GM12878 (cell line): ENCODE results near the gene ALDH1L2. TPM values are rescaled to one million over a fixed set of nuclear protein-coding genes. Genes with fewer than 3 reads are reported as not detected.
A peak's percentile ranks its signal among the peaks of the same experiment; 100 is the strongest.

Experiments
- ATAC-seq: fragments of 200-7000 bp; cut with Tn5 transposase; 3 replicates; pipeline ENCODE4 v1.9.1; 2020; ENCODE audit warnings: mild to moderate bottlenecking, moderate library complexity
- Bru-seq: library from RNA; stranded (reverse); fragments of 400-500 nt; gene quantifications from one replicate; lab custom pipeline; 2021; lab: Mats Ljungman, UMichigan
- BruChase-seq, 2 experiments: library from RNA; stranded (reverse); fragments of 400-500 nt; gene quantifications; one replicate each; lab custom pipeline; 2021; lab: Mats Ljungman, UMichigan
- BruUV-seq: library from RNA; stranded (reverse); fragments of 400-500 nt; replicated peaks from 2 replicates; lab custom pipeline; 2021; lab: Mats Ljungman, UMichigan
- CTCF ChIA-PET: fragments of 300-600 bp; sonication (Branson Sonifier 250); formaldehyde crosslinking; extraction: SDS; loops from one replicate; lab custom pipeline; 2021; ENCODE audit warnings: inconsistent platforms; lab: Yijun Ruan, JAX
- POLR2A ChIA-PET: fragments of 350-600 bp; formaldehyde crosslinking; extraction: SDS; loops from one replicate; lab custom pipeline; 2021; ENCODE audit warnings: inconsistent platforms; lab: Charles Lee
- RAD21 ChIA-PET: fragments of 300-600 bp; sonication (Branson Sonifier 250); formaldehyde crosslinking; loops from one replicate; lab custom pipeline; 2023; ENCODE audit warnings: antibody characterized with exemption; ENCODE audit not compliant: unreplicated experiment; lab: Charles Lee
- SMC1A ChIA-PET: fragments of 300-600 bp; sonication (Branson Sonifier 250); formaldehyde crosslinking; loops from one replicate; lab custom pipeline; 2023; ENCODE audit not compliant: unreplicated experiment, uncharacterized antibody; lab: Charles Lee
- DNase-seq: peaks from one replicate; pipeline ENCODE4 v3.0.0-alpha.2; 2011; ENCODE audit warnings: low read depth, low spot score
- FAIRE-seq: peaks from 3 replicates; lab custom pipeline; 2011; peaks lifted over from hg19 to GRCh38; lab: Jason Lieb, UNC
- H2AFZ ChIP-seq: 2 replicates; pipeline ENCODE4 v1.6.0; 2011; ENCODE audit warnings: low read depth, low read length, control low read depth; ENCODE audit not compliant: control insufficient read depth
- H3K27ac ChIP-seq: 2 replicates; pipeline ENCODE4 v1.5.1; 2011; ENCODE audit warnings: control low read depth; ENCODE audit not compliant: control insufficient read depth, insufficient read depth
- H3K27me3 ChIP-seq, 2 experiments: replicated peaks in 1 of 2; 2 replicates each; pipeline versions ENCODE4 v1.6.0 to v1.6.1; 2011; ENCODE audit warnings: low read length in 1 of 2; ENCODE audit not compliant: control insufficient read depth in 2 of 2, insufficient read depth in 2 of 2
- H3K36me3 ChIP-seq, 2 experiments: 2 replicates each; pipeline ENCODE4 v1.5.1; 2011; ENCODE audit warnings: low read length in 1 of 2; ENCODE audit not compliant: control insufficient read depth in 2 of 2, insufficient read depth in 2 of 2
- H3K4me1 ChIP-seq: 2 replicates; pipeline ENCODE4 v1.6.1; 2011; ENCODE audit warnings: mild to moderate bottlenecking, low read length, moderate library complexity, mixed read lengths; ENCODE audit not compliant: control insufficient read depth, insufficient read depth
- H3K4me2 ChIP-seq: 2 replicates; pipeline ENCODE4 v1.6.0; 2011; ENCODE audit warnings: control low read depth; ENCODE audit not compliant: control insufficient read depth, insufficient read depth
- H3K4me3 ChIP-seq: fragments of 200-600 bp; sonication (generic); 2 replicates; pipeline ENCODE4 v1.5.1; 2016
- H3K79me2 ChIP-seq: 2 replicates; pipeline ENCODE4 v1.6.0; 2011; ENCODE audit warnings: low read length; ENCODE audit not compliant: control insufficient read depth, insufficient read depth
- H3K9ac ChIP-seq: 2 replicates; pipeline ENCODE4 v1.8.0; 2011; ENCODE audit warnings: low read length, control low read depth, mixed read lengths; ENCODE audit not compliant: control insufficient read depth, insufficient read depth
- H3K9me3 ChIP-seq: replicated peaks from 3 replicates; pipeline ENCODE4 v1.5.1; 2011; ENCODE audit warnings: mild to moderate bottlenecking, low read length; ENCODE audit not compliant: control insufficient read depth, insufficient read depth
- H4K20me1 ChIP-seq: 2 replicates; pipeline ENCODE4 v1.6.0; 2011; ENCODE audit not compliant: control insufficient read depth, insufficient read depth
- CBX3 ChIP-seq: fragments of 200-600 bp; sonication (generic); IDR thresholded peaks from 2 replicates; pipeline ENCODE4 v1.6.1; 2016; ENCODE audit warnings: low read depth, borderline replicate concordance
- CBX5 ChIP-seq: sonication (generic); IDR thresholded peaks from 2 replicates; pipeline ENCODE4 v1.6.1; 2016; ENCODE audit warnings: low read depth, moderate library complexity, mild to moderate bottlenecking, inconsistent platforms
- IRF4 ChIP-seq: IDR thresholded peaks from 2 replicates; pipeline ENCODE4 v1.6.1; 2011; ENCODE audit warnings: low read depth, low read length
- NR2C2 ChIP-seq: IDR thresholded peaks from 2 replicates; pipeline ENCODE4 v1.6.1; 2011; ENCODE audit warnings: borderline replicate concordance, low read depth; ENCODE audit not compliant: control insufficient read depth, insufficient read length
- POLR2A ChIP-seq: IDR thresholded peaks from 2 replicates; pipeline ENCODE4 v1.6.1; 2011; ENCODE audit warnings: low read depth, mild to moderate bottlenecking, low read length
- TCF3 ChIP-seq: IDR thresholded peaks from 2 replicates; pipeline ENCODE4 v1.6.1; 2012; ENCODE audit warnings: low read depth, mild to moderate bottlenecking, low read length, borderline replicate concordance; ENCODE audit not compliant: insufficient read depth
- TCF7 ChIP-seq: IDR thresholded peaks from 2 replicates; pipeline ENCODE4 v1.6.1; 2014; ENCODE audit warnings: antibody characterized with exemption, borderline replicate concordance
- ZBED1 ChIP-seq: IDR thresholded peaks from 2 replicates; pipeline ENCODE4 v1.6.1; 2016; ENCODE audit warnings: borderline replicate concordance
- ZNF622 ChIP-seq: fragments of 450-650 bp; IDR thresholded peaks from 2 replicates; pipeline ENCODE4 v1.6.1; 2017; ENCODE audit warnings: mild to moderate bottlenecking, inconsistent platforms
- WGBS: methylation state at CpG from one replicate; pipeline ENCODE4 v1.1.6; 2016; ENCODE audit warnings: low lambda C conversion rate; ENCODE audit not compliant: insufficient replicate concordance, insufficient coverage; ENCODE audit errors: missing lambda C conversion rate; 5-methylcytosine and 5-hydroxymethylcytosine counted together
- in situ Hi-C: fragments of 300-500 bp; cut with MboI; formaldehyde crosslinking; loops from 9 replicates; pipeline ENCODE4 v1.14.3; 2018; ENCODE audit warnings: mixed read lengths
- intact Hi-C: fragments of 100-400 bp; cut with micrococcal nuclease; formaldehyde crosslinking; loops from one replicate; pipeline ENCODE4 v1.14.2; 2022; ENCODE audit not compliant: unreplicated experiment
- long read RNA-seq, 2 experiments: library from polyadenylated mRNA; unstranded; transcript quantifications; one replicate each; pipeline ENCODE4 v2.0.0, GENCODE V29; 2019 to 2020
- polyA minus RNA-seq, 3 experiments: library from RNA; depleted of rRNA, polyadenylated mRNA; stranded (reverse); fragments of >200 nt; gene quantifications; 2 replicates each; pipeline ENCODE4 v1.2.3, GENCODE V29; 2011
- polyA plus RNA-seq, 11 experiments: library from polyadenylated mRNA; depleted of rRNA in 4 of 11; unstranded in 6 of 11; stranded (reverse) in 5 of 11; fragments of >200 nt; fragmentation: Nextera tagmentation in 4 of 11; fragmentation: Illumina TruSeq in 1 of 11; extraction: Ambion mirVana in 4 of 11; extraction: Trizol in 1 of 11; gene quantifications; 1 replicate in 1 of 11; 2 replicates in 10 of 11; pipeline versions ENCODE4 v1.2.1 to v1.2.3, GENCODE V29; 2011 to 2016; ENCODE audit warnings: inconsistent platforms in 2 of 11, missing spikeins in 2 of 11, low read depth in 1 of 11
- total RNA-seq, 4 experiments: library from RNA; depleted of rRNA in 3 of 4; stranded (reverse); fragments of >200 nt in 3 of 4; fragmentation: Illumina TruSeq in 1 of 4; extraction: Trizol in 1 of 4; gene quantifications; 2 replicates each; pipeline versions ENCODE4 v1.2.1 to v1.2.3, GENCODE V29; 2013 to 2021

Gene ALDH1L2
- total RNA-seq (2013; cell fraction: nucleolus; rRNA removed) = 0.06 and 0.20 TPM in 2 replicates
- total RNA-seq (2014; rRNA removed) (6.6 and 6.7 TPM in 2 replicates), total RNA-seq (2014; rRNA removed; fragmentation: Illumina TruSeq; extraction: Trizol) (6.5 and 6.9 TPM in 2 replicates), total RNA-seq (2021) (12.0 and 13.2 TPM in 2 replicates), polyA plus RNA-seq (2011; rRNA removed) (0.15 and 0.45 TPM in 2 replicates), polyA plus RNA-seq (2014; fragmentation: Illumina TruSeq; extraction: Trizol) (13.7 and 18.9 TPM in 2 replicates), polyA plus RNA-seq (2014; fragmentation: Nextera tagmentation; extraction: Ambion mirVana) (1 to 10 TPM; 1.8 to 2.1 TPM), polyA plus RNA-seq (2014; rRNA removed) (7.8 and 10.7 TPM in 2 replicates), polyA plus RNA-seq (2016; fragmentation: Nextera tagmentation; extraction: Ambion mirVana) (10 to 100 TPM; 10.4 to 10.6 TPM), polyA minus RNA-seq (2011; rRNA and poly(A)+ RNA removed) (0.10 and 0.80 TPM in 2 replicates), Bru-seq, nascent RNA (percentile 39 among the genes with signal in this experiment), BruChase-seq, experiment 1, labeled RNA remaining after a 6-hour chase (percentile 37 among the genes with signal in this experiment), BruChase-seq, experiment 2, labeled RNA remaining after a 2-hour chase (percentile 37 among the genes with signal in this experiment)
- 6.5 TPM for polyA plus RNA-seq (2011; ENCODE audit: low read depth)
- polyA plus RNA-seq (2011; cell fraction: cytosol; rRNA removed) = 0.05 and 0.06 TPM in 2 replicates
- polyA plus RNA-seq (2011; cell fraction: nucleus; rRNA removed) = 0.27 and 0.31 TPM in 2 replicates
- polyA plus RNA-seq (2012) = 6.2 and 8.3 TPM in 2 replicates
- not detected in 2 replicates for polyA minus RNA-seq (2011; cell fraction: cytosol; rRNA and poly(A)+ RNA removed)
- polyA minus RNA-seq (2011; cell fraction: nucleus; rRNA and poly(A)+ RNA removed) = 0.10 and 0.12 TPM in 2 replicates
- long read RNA-seq, experiment 1 = 0 reads
- long read RNA-seq, experiment 2, full-length matches to known transcripts = 1 of 2 reads
- long read RNA-seq, experiment 2, partial matches to known transcripts = 0 of 2 reads
- long read RNA-seq, experiment 2, other reads (novel, unspliced or antisense) = 1 of 2 reads

DNA sequence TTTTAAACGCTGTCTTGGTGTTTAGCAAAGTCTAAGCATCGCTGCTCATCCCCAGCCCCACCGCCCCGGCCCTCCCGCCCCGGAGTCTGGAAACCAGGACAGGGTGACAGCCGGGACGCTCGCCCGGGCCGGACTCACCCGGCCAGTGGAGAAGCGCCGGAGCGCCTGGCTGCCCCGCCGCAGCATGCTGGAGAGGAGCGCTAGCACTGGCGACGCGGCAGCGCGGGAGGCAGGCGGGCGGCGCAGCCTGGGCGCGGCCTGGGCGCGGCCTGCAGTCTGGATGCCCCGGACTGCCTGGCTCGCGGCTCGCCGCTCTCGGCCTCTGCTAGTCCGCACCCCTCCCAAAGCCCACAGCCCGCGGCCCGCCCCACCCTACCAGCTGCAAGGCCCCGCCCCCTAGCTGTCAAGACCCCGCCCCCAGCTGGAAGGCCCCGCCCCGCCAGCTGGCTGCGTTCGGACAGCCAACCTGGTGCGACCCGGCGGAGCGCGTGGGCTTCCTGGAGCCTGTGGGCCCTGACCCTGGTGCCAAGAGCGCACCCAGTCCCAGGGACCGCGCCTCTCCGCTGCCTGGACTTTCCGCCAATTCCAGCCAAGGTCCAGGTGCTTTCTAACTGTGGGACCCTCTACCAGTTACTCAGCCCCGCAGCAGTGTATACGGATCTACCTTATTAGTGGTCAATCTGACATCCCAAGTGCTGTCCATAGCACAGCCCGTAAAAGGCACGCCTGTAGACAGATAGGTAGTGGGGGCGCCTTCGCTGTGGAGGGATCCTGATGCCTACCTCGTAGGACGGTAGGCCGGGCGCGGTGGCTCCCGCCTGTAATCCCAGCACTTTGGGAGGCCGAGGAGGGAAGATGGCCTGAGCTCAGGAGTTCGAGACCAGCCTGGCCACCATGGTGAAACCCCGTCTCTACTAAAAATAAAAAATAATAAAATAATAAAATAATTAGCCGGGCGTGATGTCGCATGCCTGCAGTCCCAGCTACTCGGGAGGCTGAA lies at the start of gene ALDH1L2:
TSS of gene ALDH1L2 (minus strand) at position 208 of the 1,000 bp plus-strand sequence. CDS start at position 186, 22 bp downstream.
- no peak for DNase-seq
- Histone ChIP-seq H3K9me3 (no peaks in the 10 kb centered on the region), H3K9ac (peak within 1 kb of the TSS; percentile 72), H3K4me2 (peak within 1 kb of the TSS; percentile 77), H3K79me2 (no peaks in the 10 kb centered on the region; the same call in 1 of the 2 replicates), H3K36me3 (no peaks in the 10 kb centered on the region), H3K4me3 (peak within 1 kb of the TSS; percentile 81), H3K27me3 (no peaks in the 10 kb centered on the region; a peak in 1 of 4 replicates), H4K20me1 (no peaks in the 10 kb centered on the region), H2AFZ (peak within 1 kb of the TSS; percentile 86), H3K4me1 (peaks cover 7% of the 10 kb centered on the region), H3K27ac (peak within 1 kb of the TSS; percentile 25; the same call in 1 of the 2 replicates)
- POLR2A ChIA-PET = no interaction called here
- WGBS = 53% methylated on average over 54 of the region's 75 CpGs
- FAIRE-seq = no peak
- CTCF ChIA-PET = interaction anchor here (0.8 kb wide), 1 partner anchor 14 kb away, joined by 3 read pairs; no protein-coding TSS in a partner anchor
- RAD21 ChIA-PET = interaction anchor here (1.0 kb wide), 1 partner anchor 30 kb away, joined by 3 read pairs; no protein-coding TSS in a partner anchor
- TF ChIP-seq TCF7 (no peak), ZBED1 (no peak), ZNF622 (no peak), TCF3 (peak; percentile 59; the same call in 1 of the 2 replicates), IRF4 (no peak), CBX3 (no peak), NR2C2 (no peak), CBX5 (no peak), POLR2A (peak; percentile 78)
- peak; percentile 70 for ATAC-seq
- BruUV-seq = no TSS peak
- intact Hi-C loops (no loop called here), in situ Hi-C loops (no loop called here)
- SMC1A ChIA-PET = no interaction called here
